Globus pallidus (tissue), 1 donor: ENCODE measurements around the gene ZNF562.
"Not testable (repeated sequence)": the region's sequence is repeated elsewhere in the genome, so short reads cannot be mapped to it uniquely, and the experiment has no call there.

ENCODE experiments used
- DNase-seq: peaks from one replicate; pipeline ENCODE4 v3.0.0-alpha.2; 2015; ENCODE audit warnings: low spot score

The ZNF562 gene

DNA sequence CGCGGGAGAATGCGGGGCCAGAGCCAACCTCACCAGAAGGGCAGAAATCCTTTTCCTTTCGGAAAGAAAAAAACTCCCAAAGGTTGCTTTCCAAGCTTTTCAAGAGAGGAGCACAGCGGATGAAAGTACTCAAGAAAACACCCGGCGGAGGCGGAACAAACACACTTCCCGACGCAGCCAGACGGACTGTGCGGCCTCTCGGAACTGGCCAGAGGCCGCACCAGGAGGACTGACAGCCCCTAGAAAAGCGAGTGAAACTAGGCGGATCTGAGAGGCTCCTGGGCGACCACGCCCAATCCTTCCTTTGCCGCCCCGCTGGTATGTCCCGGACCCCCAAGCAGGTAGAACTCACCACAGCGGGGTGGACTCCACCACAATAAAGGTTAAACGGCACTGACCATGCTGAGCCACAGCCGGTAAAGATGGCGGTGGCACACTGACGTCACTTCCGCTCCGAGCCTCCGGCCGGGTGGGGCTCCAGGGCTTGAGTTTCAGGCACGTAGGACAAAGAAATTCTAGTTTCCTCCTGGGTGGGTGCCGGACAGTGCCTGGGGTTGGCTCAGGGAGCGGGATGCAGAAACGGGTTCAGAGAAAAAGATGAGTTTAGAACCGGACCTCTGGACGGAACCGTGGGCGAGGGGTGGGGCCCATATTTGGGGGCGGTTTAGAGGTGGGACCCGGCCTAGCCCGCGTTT, at the start of gene ZNF562:
Gene ZNF562 (minus strand): TSS at position 438 of the 695 bp plus-strand sequence. CDS start 14,356 bp downstream, outside the sequence.
- DNase-seq = peak; percentile 88

DNA sequence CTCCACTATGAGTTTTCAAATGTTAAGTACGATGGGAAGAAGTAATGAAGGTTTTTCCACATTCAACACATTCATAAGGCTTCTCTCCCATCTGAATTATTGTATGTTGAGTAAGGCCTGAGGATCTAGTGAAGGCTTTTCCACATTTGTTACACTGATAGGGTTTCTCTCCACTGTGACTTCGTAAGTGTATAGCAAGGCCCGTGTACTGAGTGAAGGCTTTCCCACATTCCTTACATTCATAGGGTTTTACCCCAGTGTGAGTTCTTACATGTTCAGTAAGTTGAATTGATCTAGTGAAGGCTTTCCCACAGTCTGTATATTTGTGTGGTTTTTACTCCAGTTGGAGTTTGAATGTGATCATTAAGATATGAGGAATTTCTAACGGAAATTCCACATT, 49.3 kb upstream of the ZNF562 start:
- no peak for DNase-seq

DNA sequence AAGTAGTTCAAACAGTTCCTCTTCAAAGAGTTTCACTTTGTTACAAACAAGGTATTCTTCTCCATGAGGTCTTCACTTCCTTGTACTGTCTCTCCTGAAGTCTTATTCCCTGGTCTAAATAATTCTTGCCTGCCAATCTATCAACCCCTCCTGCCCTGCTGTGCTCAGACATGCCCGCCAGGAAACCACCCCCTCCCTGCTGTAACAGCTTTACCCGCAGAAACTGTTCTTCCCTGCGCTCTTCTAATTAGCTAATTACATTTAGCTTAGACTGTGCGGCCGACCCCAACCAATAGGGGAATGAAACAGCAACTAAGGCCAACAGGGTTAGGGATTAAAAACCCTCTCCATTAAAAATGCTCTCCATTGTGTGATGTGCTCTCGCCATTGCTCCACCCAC, 47.0 kb upstream of the ZNF562 start:
- DNase-seq = peak; percentile 12

- no peak for DNase-seq
Observed at GRCh38 chr19:9720541-9720940, 45.6 kb upstream of the ZNF562 start.

DNA sequence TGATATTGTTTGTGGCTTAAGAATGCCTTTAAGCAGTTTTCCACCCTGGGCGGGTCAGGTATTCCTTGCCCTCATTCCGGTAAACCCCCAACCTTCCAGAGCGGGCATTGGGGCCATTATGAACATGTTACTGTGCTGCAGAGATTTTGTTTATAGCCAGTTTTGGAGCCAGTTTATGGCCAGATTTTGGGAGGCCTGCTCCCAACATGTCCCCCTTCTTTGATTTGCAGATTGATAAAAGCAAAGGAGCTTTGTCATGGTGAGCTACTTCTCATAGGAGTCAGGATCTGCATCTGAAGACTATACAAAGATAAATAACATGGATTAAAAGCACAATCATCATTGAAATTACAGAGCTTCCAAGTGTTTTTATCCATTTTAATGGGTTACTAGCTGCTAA, 36.9 kb upstream of the ZNF562 start:
- DNase-seq = no peak

DNA sequence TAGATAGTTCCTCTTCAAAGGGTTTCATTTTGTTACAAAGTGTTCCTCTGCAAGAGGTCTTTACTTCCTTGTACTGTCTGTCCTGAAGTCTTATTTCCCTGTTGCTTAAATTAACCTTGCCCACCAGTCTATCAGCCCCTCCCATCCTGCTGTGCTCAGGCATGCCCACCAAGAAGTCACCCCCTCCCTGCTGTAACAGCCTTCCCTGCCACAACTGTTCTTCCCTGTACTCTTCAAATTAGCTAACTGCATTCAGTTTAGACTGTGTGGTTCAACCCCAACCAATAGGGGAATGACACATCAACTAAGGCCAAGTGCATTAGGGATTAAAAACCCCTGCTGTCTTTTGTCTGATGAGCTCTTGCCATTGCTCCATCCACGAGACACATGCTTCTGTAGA, 34.4 kb upstream of the ZNF562 start:
- DNase-seq = peak; percentile 58

DNA sequence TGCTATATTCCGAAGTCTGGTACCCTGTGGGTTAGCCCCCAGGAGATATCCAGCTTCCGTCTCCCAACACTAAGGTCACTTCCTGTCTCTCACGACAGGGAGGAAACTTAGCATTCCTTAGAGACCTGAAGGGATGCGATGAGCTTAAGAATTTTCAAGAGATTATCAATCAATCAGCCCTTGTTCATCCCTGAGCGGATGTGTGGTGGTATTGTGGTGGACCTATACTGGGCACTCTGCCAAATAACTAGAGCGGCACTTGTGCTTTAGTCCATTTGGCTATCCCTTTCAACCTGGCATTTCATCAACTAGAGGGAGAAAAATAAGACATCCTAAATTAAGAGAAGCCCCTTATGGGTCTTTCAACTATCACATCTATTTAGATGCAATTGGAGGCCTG, 30.9 kb upstream of the ZNF562 start:
- DNase-seq = no peak

GRCh38 chr19:9702186-9702585, 27.3 kb upstream of the ZNF562 start:
- no peak for DNase-seq

DNA sequence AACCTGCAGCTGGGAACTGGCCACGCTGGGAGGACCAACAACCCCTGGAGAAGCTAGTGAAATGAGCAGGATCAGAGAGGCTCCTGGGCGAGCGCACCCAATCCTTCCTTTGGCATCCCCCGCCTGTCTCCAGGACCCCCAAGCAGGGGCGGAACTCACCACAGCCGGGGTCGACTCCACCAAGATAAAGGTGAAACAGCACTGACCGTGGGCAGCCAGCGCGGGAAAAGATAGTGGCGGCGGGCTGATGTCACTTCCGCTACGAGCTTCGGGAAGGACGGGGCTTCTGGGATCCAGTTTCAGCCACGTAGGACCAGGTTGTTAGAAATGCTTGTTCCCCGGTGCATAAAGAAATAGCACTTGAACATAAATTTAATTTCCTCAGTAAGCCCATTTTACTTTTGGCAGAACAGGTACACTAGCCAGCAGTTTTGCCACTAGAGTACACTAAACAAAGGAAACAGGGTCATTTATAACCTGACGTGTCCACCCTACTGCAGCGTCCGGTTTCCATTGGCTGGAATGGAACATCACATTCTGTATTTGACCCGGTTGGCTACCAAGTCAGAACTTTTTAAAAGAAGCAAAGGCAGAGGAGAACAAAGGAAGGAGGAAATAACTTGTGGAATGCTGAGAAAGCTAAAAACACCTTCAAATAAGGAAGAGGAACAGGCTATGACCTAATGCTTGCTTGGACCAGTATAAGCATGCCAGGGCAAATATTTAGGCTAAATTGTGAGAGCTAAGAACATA, 25.5 kb upstream of the ZNF562 start:
- no peak for DNase-seq

DNA sequence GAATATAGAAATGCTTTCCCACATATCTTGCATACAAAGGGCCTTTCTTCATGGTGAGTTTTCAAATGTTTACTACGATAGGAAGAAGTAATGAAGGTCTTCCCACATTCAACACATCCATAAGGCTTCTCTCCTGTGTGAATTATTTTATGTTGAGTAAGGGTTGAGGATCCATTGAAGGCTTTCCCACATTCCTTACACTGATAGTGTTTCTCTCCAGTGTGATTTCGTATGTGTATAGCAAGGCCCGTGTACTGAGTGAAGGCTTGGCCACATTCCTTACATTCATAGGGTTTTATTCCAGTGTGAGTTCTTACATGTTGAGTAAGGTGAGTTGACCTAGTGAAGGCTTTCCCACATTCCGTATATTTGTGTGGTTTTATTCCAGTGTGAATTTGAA, 15.4 kb upstream of the ZNF562 start:
- not testable (repeated sequence) for DNase-seq

GRCh38 chr19:9679996-9680395, 5.1 kb upstream of the ZNF562 start:
- not testable (repeated sequence) for DNase-seq

GRCh38 chr19:9675358-9675901, 530 bp upstream of the ZNF562 start:
- not testable (repeated sequence) for DNase-seq

- no peak for DNase-seq
Observed at GRCh38 chr19:9673912-9674662, 813 bp downstream of the ZNF562 start.

DNA sequence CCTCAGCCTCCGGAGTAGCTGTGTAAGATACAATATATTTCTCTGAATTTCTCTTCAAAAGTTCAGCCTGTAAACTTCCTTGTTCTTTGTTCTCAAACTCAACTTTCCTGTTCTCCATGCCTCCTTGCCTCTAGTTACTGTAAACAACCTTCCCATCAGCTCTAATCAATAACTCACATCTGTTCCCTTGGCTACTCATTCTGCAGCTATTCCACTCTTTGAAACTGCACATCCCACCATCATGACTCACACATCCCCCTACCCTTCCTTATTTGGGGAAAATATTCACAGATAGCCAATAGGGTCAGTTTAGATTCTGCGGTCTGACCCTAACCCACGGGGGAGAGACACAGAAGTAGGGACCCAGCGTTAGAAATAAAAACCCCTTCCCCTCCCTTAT, 2.0 kb downstream of the ZNF562 start:
- DNase-seq = no peak

GRCh38 chr19:9671655-9672054, 3.2 kb downstream of the ZNF562 start:
- no peak for DNase-seq

DNA sequence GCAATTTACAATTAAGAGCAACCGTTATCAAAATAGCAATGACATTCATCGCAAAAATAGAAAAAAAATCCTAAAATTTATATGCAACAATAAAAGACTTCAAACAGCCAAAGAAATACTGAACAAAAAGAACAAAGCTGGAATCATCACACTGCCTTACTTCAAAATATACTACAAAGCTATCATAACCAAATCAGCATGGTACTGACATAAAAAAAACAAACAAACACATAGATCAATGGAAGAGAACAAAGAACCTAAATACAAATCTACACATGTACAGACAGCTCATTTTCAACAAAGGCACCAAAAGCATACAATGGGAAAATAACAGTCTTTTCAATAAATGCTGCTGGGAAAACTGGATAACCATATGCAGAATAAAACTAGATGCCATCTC, 6.4 kb downstream of the ZNF562 start:
- no peak for DNase-seq

GRCh38 chr19:9667898-9668297, 7.0 kb downstream of the ZNF562 start:
- no peak for DNase-seq

GRCh38 chr19:9658769-9659168, 16.1 kb downstream of the ZNF562 start:
- DNase-seq = no peak

DNA sequence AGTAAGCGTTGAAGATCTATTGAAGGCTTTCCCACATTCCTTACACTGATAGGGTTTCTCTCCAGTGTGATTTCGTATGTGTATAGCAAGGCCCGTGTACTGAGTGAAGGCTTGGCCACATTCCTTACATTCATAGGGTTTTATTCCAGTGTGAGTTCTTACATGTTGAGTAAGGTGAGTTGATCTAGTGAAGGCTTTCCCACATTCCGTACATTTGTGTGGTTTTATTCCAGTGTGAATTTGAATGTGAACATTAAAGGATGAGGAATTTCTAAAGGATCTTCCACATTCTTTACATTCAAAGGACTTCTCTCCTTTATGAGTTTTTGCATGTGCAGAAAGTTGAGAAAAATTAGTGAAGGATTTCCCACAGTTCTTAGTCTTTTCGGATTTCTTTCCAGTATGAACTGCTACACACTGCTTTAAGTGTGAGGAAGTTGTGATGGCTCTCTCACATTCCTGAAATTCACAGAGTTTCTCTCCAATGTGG, 21.8 kb downstream of the ZNF562 start:
- not testable (repeated sequence) for DNase-seq

DNA sequence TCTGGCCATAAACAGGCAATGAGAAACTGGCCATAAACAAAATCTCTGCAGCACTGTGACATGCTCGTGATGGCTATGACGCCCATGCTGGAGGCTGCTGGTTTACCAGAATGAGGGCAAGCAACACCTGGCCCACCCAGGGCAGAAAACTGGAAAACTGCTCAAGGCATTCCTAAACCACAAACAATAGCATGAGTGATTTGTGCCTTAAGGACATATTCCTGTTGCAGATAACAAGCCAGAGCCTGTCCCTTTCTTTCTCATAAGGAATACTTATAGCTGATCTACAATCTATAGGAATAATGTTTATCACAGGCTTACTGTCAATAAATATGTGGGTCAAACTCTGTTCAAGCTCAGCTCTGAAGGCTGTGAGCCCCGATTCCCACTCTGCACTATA, 23.4 kb downstream of the ZNF562 start:
- DNase-seq = not testable (repeated sequence)

- no peak for DNase-seq
Observed at GRCh38 chr19:9650345-9650744, 24.6 kb downstream of the ZNF562 start.

GRCh38 chr19:9645472-9645871, 29.4 kb downstream of the ZNF562 start:
- DNase-seq = no peak
